ENCODE results near the gene COX5B.

The COX5B gene

DNA sequence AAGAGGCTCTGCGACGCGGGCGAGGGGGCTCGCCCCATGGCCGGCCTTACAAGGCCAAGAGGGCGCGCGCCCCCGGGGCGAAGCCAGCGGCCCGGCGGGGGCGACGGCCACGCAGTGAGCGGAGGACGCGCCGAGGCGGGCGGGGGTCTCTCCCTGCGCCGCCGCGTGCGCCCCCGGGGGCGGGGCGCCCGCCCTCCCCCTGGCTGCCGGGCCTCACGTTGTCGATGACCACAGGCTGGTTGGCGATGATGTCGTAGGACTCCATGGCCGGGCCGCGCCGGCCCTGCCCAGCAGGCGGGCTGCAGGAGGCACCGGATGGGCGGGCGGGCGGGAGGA lies 17.7 kb downstream of the COX5B start:
- Histone ChIP-seq H3K4me1 (ENCODE audit: low read length) (peaks cover 9% of the 10 kb centered on the region; the same call in 1 of the 2 replicates), H3K36me3 (replicated peaks; ENCODE audit: insufficient read depth, low read length) (0 out of 2 replicates have a peak, but pooled peaks cover 2% of the 10 kb centered on the region), H2AFZ (ENCODE audit: low read length) (peak overlapping the region; percentile 29; the same call in 1 of the 2 replicates), H3F3A (ENCODE audit: insufficient read depth, low read length) (peaks cover 10% of the 10 kb centered on the region; the same call in 1 of the 2 replicates), H3K27me3 (replicated peaks; ENCODE audit: insufficient read depth, low read length) (no peaks in the 10 kb centered on the region), H3K4me3 (ENCODE audit: low read length) (peak overlapping the region; percentile 86), H4K20me1 (ENCODE audit: insufficient read depth, low read length) (no peaks in the 10 kb centered on the region), H3K9me2 (replicated peaks; ENCODE audit: insufficient read depth, low read length) (no peaks in the 10 kb centered on the region), H3K4me2 (ENCODE audit: low read depth, low read length) (peak overlapping the region; percentile 78; the same call in 1 of the 2 replicates), H3K9ac (ENCODE audit: low read length) (peak overlapping the region; percentile 83), H3K27ac (ENCODE audit: low read length) (peak overlapping the region; percentile 51; the same call in 1 of the 2 replicates), H3K9me3 (replicated peaks; ENCODE audit: insufficient read depth, low read length) (no peaks in the 10 kb centered on the region), H3K79me2 (ENCODE audit: low read length) (peaks cover 38% of the 10 kb centered on the region)
- DNase-seq = no peak
- no peak for TF ChIP-seq EZH2phosphoT487 (IDR thresholded peaks at IDR 0.05; ENCODE audit: low read length)
- no peak for TF ChIP-seq CTCF (IDR thresholded peaks at IDR 0.05; ENCODE audit: low read length)

DNA sequence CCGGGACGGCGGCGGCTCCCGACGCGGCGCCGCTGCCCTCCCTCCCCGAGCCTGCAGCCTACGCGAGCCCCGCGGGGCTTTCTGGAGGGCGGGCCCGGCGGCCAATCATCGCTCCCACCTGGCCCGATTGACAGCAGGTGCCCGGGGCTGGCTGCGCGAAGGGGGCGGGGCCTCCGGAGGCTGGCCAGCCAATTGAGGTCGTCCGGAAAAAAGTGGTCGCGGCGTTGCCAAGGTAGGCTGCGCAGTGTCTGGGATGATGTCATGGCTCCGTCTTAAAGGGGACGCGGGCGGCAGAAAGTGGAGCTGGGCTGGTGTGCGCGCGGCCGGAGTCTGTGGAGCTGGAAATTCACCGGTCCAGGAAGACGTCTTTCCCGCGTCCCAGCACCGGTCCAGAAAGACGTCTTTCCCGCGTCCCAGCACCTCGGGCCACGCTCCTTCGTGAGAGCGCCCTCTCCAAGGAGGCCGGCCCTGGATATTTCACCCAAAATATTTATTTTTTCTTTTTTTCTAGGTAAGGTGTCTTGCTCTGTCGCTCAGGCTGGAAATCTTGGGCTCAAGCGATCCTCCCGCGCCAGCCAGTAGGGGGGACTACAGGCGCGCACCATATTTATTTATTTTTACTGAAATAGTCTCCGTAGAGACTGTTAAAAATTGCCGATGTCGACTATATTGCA lies 18.2 kb downstream of the COX5B start, which contains the start of gene ACTR1B:
Gene ACTR1B (minus strand): TSS at position 83 of the 674 bp plus-strand sequence. CDS start 154 bp downstream, outside the sequence.
- peak within 1 kb of the TSS; percentile 96 for H3K9ac ChIP-seq (ENCODE audit: low read length)
- no peaks in the 10 kb centered on the region for H3K27me3 ChIP-seq (replicated peaks; ENCODE audit: insufficient read depth, low read length)
- no peak for TF ChIP-seq EZH2 (optimal IDR thresholded peaks at IDR 0.05; ENCODE audit: low read depth, low read length)
- TF ChIP-seq CTCF (IDR thresholded peaks at IDR 0.05; ENCODE audit: low read length) = peak; percentile 60
- TF ChIP-seq EZH2phosphoT487 (IDR thresholded peaks at IDR 0.05; ENCODE audit: low read length) = no peak
- no peaks in the 10 kb centered on the region for H4K20me1 ChIP-seq (ENCODE audit: insufficient read depth, low read length)
- H2AFZ ChIP-seq (ENCODE audit: low read length) = peak within 1 kb of the TSS; percentile 96
- H3K36me3 ChIP-seq (replicated peaks; ENCODE audit: insufficient read depth, low read length) = no peaks in the 10 kb centered on the region
- peak within 1 kb of the TSS; percentile 78 for H3K4me2 ChIP-seq (ENCODE audit: low read depth, low read length)
- peaks cover 38% of the 10 kb centered on the region for H3K79me2 ChIP-seq (ENCODE audit: low read length)
- peak within 1 kb of the TSS; percentile 86 for H3K4me3 ChIP-seq (ENCODE audit: low read length)
- H3K9me2 ChIP-seq (replicated peaks; ENCODE audit: insufficient read depth, low read length) = no peaks in the 10 kb centered on the region
- H3K27ac ChIP-seq (ENCODE audit: low read length) = peak within 1 kb of the TSS; percentile 96
- DNase-seq = peak; percentile 99
- peaks cover 10% of the 10 kb centered on the region; the same call in 1 of the 2 replicates for H3F3A ChIP-seq (ENCODE audit: insufficient read depth, low read length)
- peaks cover 9% of the 10 kb centered on the region; the same call in 1 of the 2 replicates for H3K4me1 ChIP-seq (ENCODE audit: low read length)
- no peaks in the 10 kb centered on the region for H3K9me3 ChIP-seq (replicated peaks; ENCODE audit: insufficient read depth, low read length)

DNA sequence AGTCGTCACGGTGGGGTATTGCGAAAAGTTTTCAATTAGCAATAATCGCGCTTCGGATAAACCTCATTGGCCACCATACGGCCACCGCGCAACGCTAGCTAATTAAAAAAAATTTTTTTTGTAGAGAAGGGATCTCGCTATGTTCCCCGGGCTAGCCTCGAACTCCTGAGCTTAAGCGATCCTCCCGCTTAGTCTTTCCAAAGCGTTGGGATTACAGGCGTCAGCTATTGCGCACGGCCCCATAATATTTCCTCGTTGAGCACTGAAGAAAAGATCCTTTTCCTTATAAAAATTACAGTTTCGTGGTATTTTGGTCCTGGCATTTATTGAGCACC lies 18.7 kb downstream of the COX5B start:
- no peaks in the 10 kb centered on the region for H3K27me3 ChIP-seq (replicated peaks; ENCODE audit: insufficient read depth, low read length)
- H3K4me1 ChIP-seq (ENCODE audit: low read length) = peaks cover 9% of the 10 kb centered on the region; the same call in 1 of the 2 replicates
- DNase-seq = no peak
- TF ChIP-seq EZH2 (optimal IDR thresholded peaks at IDR 0.05; ENCODE audit: low read depth, low read length) (no peak), CTCF (IDR thresholded peaks at IDR 0.05; ENCODE audit: low read length) (no peak), EZH2phosphoT487 (IDR thresholded peaks at IDR 0.05; ENCODE audit: low read length) (no peak)
- peaks cover 38% of the 10 kb centered on the region for H3K79me2 ChIP-seq (ENCODE audit: low read length)
- H3K36me3 ChIP-seq (replicated peaks; ENCODE audit: insufficient read depth, low read length) = no peaks in the 10 kb centered on the region
- H3K4me2 ChIP-seq (ENCODE audit: low read depth, low read length) = peak overlapping the region; percentile 70
- peak overlapping the region; percentile 81 for H3K4me3 ChIP-seq (ENCODE audit: low read length)
- peak overlapping the region; percentile 96 for H3K9ac ChIP-seq (ENCODE audit: low read length)
- H3K9me3 ChIP-seq (replicated peaks; ENCODE audit: insufficient read depth, low read length) = no peaks in the 10 kb centered on the region
- peak overlapping the region; percentile 96 for H3K27ac ChIP-seq (ENCODE audit: low read length)
- H4K20me1 ChIP-seq (ENCODE audit: insufficient read depth, low read length) = no peaks in the 10 kb centered on the region
- peaks cover 10% of the 10 kb centered on the region; the same call in 1 of the 2 replicates for H3F3A ChIP-seq (ENCODE audit: insufficient read depth, low read length)
- H2AFZ ChIP-seq (ENCODE audit: low read length) = peak overlapping the region; percentile 96
- H3K9me2 ChIP-seq (replicated peaks; ENCODE audit: insufficient read depth, low read length) = no peaks in the 10 kb centered on the region

All from MM.1S (cell line).